Fibroblast of lung (primary cell): ENCODE data around the gene PCDH7. TPM values are rescaled to one million over a fixed set of nuclear protein-coding genes. Genes with fewer than 3 reads are reported as not detected.

Experiments
- DNase-seq, 2 donors: peaks; one replicate each; pipeline versions ENCODE4 v3.0.0 to v3.0.0-alpha.2; 2010; ENCODE audit warnings: low read depth in 2 of 2
- H2AFZ ChIP-seq: 2 replicates; pipeline ENCODE4 v1.5.1; 2012; ENCODE audit warnings: low read length, control low read depth, inconsistent platforms
- H3K27ac ChIP-seq: 2 replicates; pipeline ENCODE4 v1.5.1; 2011; ENCODE audit warnings: low read length, control low read depth; ENCODE audit not compliant: insufficient read depth
- H3K27me3 ChIP-seq: 2 replicates; pipeline ENCODE4 v1.5.1; 2011; ENCODE audit warnings: mild to moderate bottlenecking, low read length; ENCODE audit not compliant: control insufficient read depth, insufficient read depth
- H3K36me3 ChIP-seq: 2 replicates; pipeline ENCODE4 v1.5.1; 2011; ENCODE audit warnings: low read length; ENCODE audit not compliant: control insufficient read depth, insufficient read depth
- H3K4me1 ChIP-seq: 2 replicates; pipeline ENCODE4 v1.5.1; 2011; ENCODE audit warnings: low read length; ENCODE audit not compliant: control insufficient read depth, insufficient read depth; ENCODE audit errors: extremely low read depth
- H3K4me2 ChIP-seq: 2 replicates; pipeline ENCODE4 v1.5.1; 2011; ENCODE audit warnings: low read length, control low read depth; ENCODE audit not compliant: insufficient read depth; ENCODE audit errors: extremely low read depth
- H3K4me3 ChIP-seq, 4 experiments: fragments of 200-600 bp in 1 of 4; sonication (generic) in 1 of 4; replicated peaks in 1 of 4; 2 replicates each; pipeline ENCODE4 v1.5.1; 2011 to 2016; ENCODE audit warnings: low read length in 4 of 4, low read depth in 3 of 4, mild to moderate bottlenecking in 3 of 4, control low read depth in 2 of 4, inconsistent platforms in 1 of 4, mixed read lengths in 1 of 4; ENCODE audit not compliant: insufficient read depth in 1 of 4; ENCODE audit errors: control extremely low read depth in 1 of 4
- H3K79me2 ChIP-seq: 2 replicates; pipeline ENCODE4 v1.5.1; 2012; ENCODE audit warnings: mild to moderate bottlenecking, low read length, inconsistent platforms; ENCODE audit not compliant: control insufficient read depth, insufficient read depth
- H3K9ac ChIP-seq: 2 replicates; pipeline ENCODE4 v1.5.1; 2011; ENCODE audit warnings: mild to moderate bottlenecking, low read length, control low read depth; ENCODE audit not compliant: insufficient read depth
- H3K9me3 ChIP-seq: 2 replicates; pipeline ENCODE4 v1.5.1; 2012; ENCODE audit warnings: low read depth, low read length; ENCODE audit not compliant: control insufficient read depth, insufficient read depth
- H4K20me1 ChIP-seq: 2 replicates; pipeline ENCODE4 v1.5.1; 2011; ENCODE audit warnings: low read length; ENCODE audit not compliant: control insufficient read depth, insufficient read depth; ENCODE audit errors: extremely low read depth
- CTCF ChIP-seq, 2 donors: IDR thresholded peaks in 1 of 2; conservative IDR thresholded peaks in 1 of 2; 1 replicate in 1 of 2; 2 replicates in 1 of 2; pipeline ENCODE4 v1.5.1; 2011 to 2012; ENCODE audit warnings: low read length in 2 of 2, control low read depth in 1 of 2, inconsistent platforms in 1 of 2, low read depth in 1 of 2, mild to moderate bottlenecking in 1 of 2
- EZH2 ChIP-seq: IDR thresholded peaks from 2 replicates; pipeline ENCODE4 v1.5.1; 2012; ENCODE audit warnings: low read length, control low read depth, mild to moderate bottlenecking; ENCODE audit errors: missing control alignments
- polyA plus RNA-seq, 2 donors: library from polyadenylated mRNA; depleted of rRNA in 1 of 2; stranded (reverse) in 1 of 2; unstranded in 1 of 2; fragments of >200 nt; gene quantifications; 2 replicates each; pipeline ENCODE4 v1.2.1, GENCODE V29; 2011 to 2012; ENCODE audit warnings: missing spikeins in 1 of 2
- total RNA-seq: library from RNA; depleted of rRNA; stranded (reverse); fragments of >200 nt; gene quantifications from 2 replicates; pipeline ENCODE4 v1.2.1, GENCODE V29; 2014

The PCDH7 gene
- total and polyA plus RNA-seq, 2 donors (not counting 1 experiment from before 2014, with no cell fraction given): 2.3 to 21.4 TPM

- H3K4me1 ChIP-seq: peaks cover 2% of the 10 kb centered on the region
- no peaks in the 10 kb centered on the region for H3K27me3 ChIP-seq
- H3K9ac ChIP-seq: no peak overlapping the region
- H3K36me3 ChIP-seq: no peaks in the 10 kb centered on the region
- no peak overlapping the region for H3K4me2 ChIP-seq
- TF ChIP-seq EZH2: no peak
- TF ChIP-seq CTCF (conservative IDR thresholded peaks at IDR 0.05 in 1 of 2, IDR thresholded peaks at IDR 0.05 in 1 of 2; ENCODE audit: low read depth in 1 of 2, low read length in 2 of 2): no peak
- no peak overlapping the region for H3K27ac ChIP-seq
- no peak for DNase-seq
- no peak overlapping the region for H2AFZ ChIP-seq
- no peaks in the 10 kb centered on the region for H4K20me1 ChIP-seq
- H3K79me2 ChIP-seq: no peaks in the 10 kb centered on the region
- no peaks in the 10 kb centered on the region for H3K9me3 ChIP-seq
- H3K4me3 ChIP-seq: no peak overlapping the region
These were observed 48.1 kb downstream of the PCDH7 start for GRCh38 chr4:30768277-30768676.

GRCh38 chr4:30769093-30769492 is 48.9 kb downstream of the PCDH7 start:
- no peaks in the 10 kb centered on the region for H4K20me1 ChIP-seq
- no peaks in the 10 kb centered on the region for H3K36me3 ChIP-seq
- H3K27me3 ChIP-seq: no peaks in the 10 kb centered on the region
- peaks cover under 1% of the 10 kb centered on the region for H3K4me1 ChIP-seq
- no peak overlapping the region for H2AFZ ChIP-seq
- H3K9ac ChIP-seq: no peak overlapping the region
- no peak for TF ChIP-seq EZH2
- no peak for TF ChIP-seq CTCF (conservative IDR thresholded peaks at IDR 0.05 in 1 of 2, IDR thresholded peaks at IDR 0.05 in 1 of 2; ENCODE audit: low read depth in 1 of 2, low read length in 2 of 2)
- H3K4me3 ChIP-seq: no peak overlapping the region
- no peak overlapping the region for H3K4me2 ChIP-seq
- no peaks in the 10 kb centered on the region for H3K9me3 ChIP-seq
- no peak for DNase-seq
- H3K27ac ChIP-seq: no peak overlapping the region
- H3K79me2 ChIP-seq: no peaks in the 10 kb centered on the region

GRCh38 chr4:30770049-30770549 is 49.9 kb downstream of the PCDH7 start:
- Histone ChIP-seq H3K9me3 (no peaks in the 10 kb centered on the region), H3K27ac (no peak overlapping the region), H3K36me3 (no peaks in the 10 kb centered on the region), H3K27me3 (no peaks in the 10 kb centered on the region), H2AFZ (no peak overlapping the region), H4K20me1 (no peaks in the 10 kb centered on the region), H3K9ac (no peak overlapping the region), H3K4me2 (no peak overlapping the region), H3K4me1 (no peaks in the 10 kb centered on the region), H3K79me2 (no peaks in the 10 kb centered on the region), H3K4me3 (no peak overlapping the region)
- TF ChIP-seq EZH2 (no peak), CTCF (conservative IDR thresholded peaks at IDR 0.05 in 1 of 2, IDR thresholded peaks at IDR 0.05 in 1 of 2; ENCODE audit: low read depth in 1 of 2, low read length in 2 of 2) (no peak)
- peak; percentile 80 to 85 for DNase-seq
